Measurements from ENCODE around the gene EFCAB11.

DNA sequence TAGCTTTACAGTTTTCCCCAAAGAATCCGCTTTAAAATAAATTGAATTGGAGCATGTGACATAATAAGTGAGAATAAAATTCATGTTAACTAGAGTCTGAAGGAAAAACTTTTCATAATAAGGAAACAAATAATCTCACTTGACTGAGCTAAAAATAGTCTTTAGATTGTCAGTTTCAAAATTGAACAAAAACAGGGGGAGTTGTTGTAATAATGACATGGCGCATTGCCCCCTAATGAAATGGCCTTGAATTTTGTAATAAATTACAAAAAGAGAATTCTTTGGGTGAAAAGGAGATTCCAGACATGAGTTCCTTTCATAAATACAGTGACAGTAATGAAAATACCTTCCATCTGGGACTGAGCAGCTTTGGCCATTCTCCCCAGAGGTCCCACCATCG lies 178.6 kb downstream of the EFCAB11 start:
- no peak for TF ChIP-seq ESRRG (CRISPR knock-in tag; IDR thresholded peaks at IDR 0.05)
- TF ChIP-seq ZFP30 (CRISPR knock-in tag; IDR thresholded peaks at IDR 0.05) = no peak
